Right atrium auricular region (tissue), 2 donors: ENCODE results near the gene TMEM217. TPM values are rescaled to one million over a fixed set of nuclear protein-coding genes. Genes with fewer than 3 reads are reported as not detected.
A peak's percentile ranks its signal among the peaks of the same experiment; 100 is the strongest.

Experiments used
- DNase-seq: peaks from one replicate; pipeline ENCODE4 v3.0.0-alpha.2; 2019; ENCODE audit warnings: low spot score
- H3K27ac ChIP-seq, 2 donors: fragments of 200-600 bp; sonication (generic); 1 replicate in 1 of 2; 2 replicates in 1 of 2; pipeline ENCODE4 v1.5.1; 2016 to 2019
- H3K27me3 ChIP-seq, 2 donors: fragments of 200-600 bp; sonication (generic); one replicate each; pipeline versions ENCODE4 v1.5.1 to v1.6.0; 2017 to 2019
- H3K36me3 ChIP-seq: fragments of 200-600 bp; sonication (generic); one replicate; pipeline ENCODE4 v1.5.1; 2016
- H3K4me1 ChIP-seq, 2 donors: fragments of 200-600 bp; sonication (generic); one replicate each; pipeline versions ENCODE4 v1.5.1 to v1.6.0; 2017 to 2019
- H3K4me3 ChIP-seq, 2 donors: fragments of 200-600 bp; sonication (generic); 1 replicate in 1 of 2; 2 replicates in 1 of 2; pipeline ENCODE4 v1.5.1; 2017 to 2019; ENCODE audit warnings: mild to moderate bottlenecking in 1 of 2, moderate library complexity in 1 of 2
- H3K9me3 ChIP-seq, 2 donors: fragments of 200-600 bp; sonication (generic); one replicate each; pipeline ENCODE4 v1.5.1; 2019
- CTCF ChIP-seq, 2 donors: fragments of 200-600 bp; sonication (generic); IDR thresholded peaks; one replicate each; pipeline ENCODE4 v1.5.1; 2019; ENCODE audit warnings: antibody characterized with exemption in 2 of 2
- total RNA-seq, 2 donors: library from RNA; depleted of rRNA; stranded (reverse); fragments of >200 nt; gene quantifications; one replicate each; pipeline ENCODE4 v1.1.0, GENCODE V29; 2016

TMEM217 gene
- total RNA-seq, 2 donors from 2014 or later = 1.3 to 1.4 TPM

GRCh38 chr6:37251211-37251780 lies 6.6 kb downstream of the TMEM217 start:
- Histone ChIP-seq H3K27me3 (no peaks in the 10 kb centered on the region), H3K4me3 (no peak overlapping the region), H3K9me3 (no peaks in the 10 kb centered on the region), H3K4me1 (no peaks in the 10 kb centered on the region), H3K27ac (no peak overlapping the region), H3K36me3 (no peaks in the 10 kb centered on the region)
- DNase-seq = no peak
- TF ChIP-seq CTCF (IDR thresholded peaks at IDR 0.05) = no peak

GRCh38 chr6:37244430-37245310 lies 13.3 kb downstream of the TMEM217 start:
- Histone ChIP-seq H3K36me3 (no peaks in the 10 kb centered on the region), H3K4me1 (peaks cover 0 to 52% of the 10 kb centered on the region in 2 donors), H3K9me3 (no peaks in the 10 kb centered on the region), H3K27ac (peak overlapping the region; percentile 85 to 92), H3K4me3 (no peak overlapping the region), H3K27me3 (no peaks in the 10 kb centered on the region)
- no peak for TF ChIP-seq CTCF (IDR thresholded peaks at IDR 0.05)
- DNase-seq = peak; percentile 96

GRCh38 chr6:37243816-37244370 lies 14.1 kb downstream of the TMEM217 start:
- Histone ChIP-seq H3K27ac (peak overlapping the region; percentile 85 to 92), H3K9me3 (no peaks in the 10 kb centered on the region), H3K4me3 (no peak overlapping the region), H3K36me3 (no peaks in the 10 kb centered on the region), H3K4me1 (peaks cover 0 to 59% of the 10 kb centered on the region in 2 donors), H3K27me3 (no peaks in the 10 kb centered on the region)
- TF ChIP-seq CTCF (IDR thresholded peaks at IDR 0.05) = no peak
- DNase-seq = no peak

GRCh38 chr6:37243131-37243815 lies 14.7 kb downstream of the TMEM217 start:
- Histone ChIP-seq H3K36me3 (no peaks in the 10 kb centered on the region), H3K27me3 (no peaks in the 10 kb centered on the region), H3K4me3 (no peak overlapping the region), H3K9me3 (no peaks in the 10 kb centered on the region), H3K27ac (peak overlapping the region; percentile 85 to 92), H3K4me1 (peaks cover 0 to 59% of the 10 kb centered on the region in 2 donors)
- no peak for TF ChIP-seq CTCF (IDR thresholded peaks at IDR 0.05)
- DNase-seq = no peak

GRCh38 chr6:37242429-37243052 lies 15.4 kb downstream of the TMEM217 start:
- Histone ChIP-seq H3K36me3 (no peaks in the 10 kb centered on the region), H3K27me3 (no peaks in the 10 kb centered on the region), H3K4me3 (no peak overlapping the region), H3K27ac (peak overlapping the region; percentile 85 to 92), H3K4me1 (peaks cover 0 to 59% of the 10 kb centered on the region in 2 donors), H3K9me3 (no peaks in the 10 kb centered on the region)
- DNase-seq = peak; percentile 79
- TF ChIP-seq CTCF (IDR thresholded peaks at IDR 0.05) = no peak
